Cerebellar cortex (tissue), 1 donor: ENCODE results near the gene ASB7.
"Not testable (repeated sequence)": the region's sequence is repeated elsewhere in the genome, so short reads cannot be mapped to it uniquely, and the experiment has no call there.

Experiments used
- DNase-seq: peaks from one replicate; pipeline ENCODE4 v3.0.0-alpha.2; 2015; ENCODE audit warnings: low spot score

The ASB7 gene

GRCh38 chr15:100602064-100602822, at the start of gene ASB7, which contains the start of gene LINS1:
ASB7 (plus strand) TSS chr15:100602589; CDS start chr15:100612217, 9,628 bp downstream.
LINS1 (minus strand) TSS chr15:100602184; CDS start chr15:100580842, 21,342 bp downstream.
- peak; percentile 100 for DNase-seq

GRCh38 chr15:100553468-100553867, 48.9 kb upstream of the ASB7 start:
- no peak for DNase-seq

GRCh38 chr15:100558771-100559254, 43.6 kb upstream of the ASB7 start:
- no peak for DNase-seq

- DNase-seq = no peak
These were observed 43.1 kb upstream of the ASB7 start for GRCh38 chr15:100559330-100559729.

- DNase-seq = no peak
These were observed 42.1 kb upstream of the ASB7 start for GRCh38 chr15:100560323-100560722.

- no peak for DNase-seq
These were observed 36.8 kb upstream of the ASB7 start for GRCh38 chr15:100565591-100565990.

GRCh38 chr15:100566850-100567628, 35.4 kb upstream of the ASB7 start:
- DNase-seq = no peak

- no peak for DNase-seq
These were observed 33.0 kb upstream of the ASB7 start for GRCh38 chr15:100569391-100569790.

GRCh38 chr15:100570275-100570674, 32.1 kb upstream of the ASB7 start:
- no peak for DNase-seq

- no peak for DNase-seq
These were observed 31.6 kb upstream of the ASB7 start for GRCh38 chr15:100570735-100571313.

- no peak for DNase-seq
These were observed 30.7 kb upstream of the ASB7 start for GRCh38 chr15:100571592-100572167.

GRCh38 chr15:100572362-100572983, 29.9 kb upstream of the ASB7 start:
- peak; percentile 31 for DNase-seq

- no peak for DNase-seq
These were observed 28.9 kb upstream of the ASB7 start for GRCh38 chr15:100573526-100573925.

- DNase-seq = no peak
These were observed 22.0 kb upstream of the ASB7 start for GRCh38 chr15:100580414-100580813.

GRCh38 chr15:100588638-100589242, 13.6 kb upstream of the ASB7 start:
- DNase-seq = no peak

- DNase-seq = not testable (repeated sequence)
These were observed 11.2 kb upstream of the ASB7 start for GRCh38 chr15:100591163-100591562.

- DNase-seq = no peak
These were observed 10.6 kb upstream of the ASB7 start for GRCh38 chr15:100591835-100592234.

- DNase-seq = no peak
These were observed 9.5 kb upstream of the ASB7 start for GRCh38 chr15:100592898-100593297.

- no peak for DNase-seq
These were observed 9.0 kb upstream of the ASB7 start for GRCh38 chr15:100593431-100593830.

- no peak for DNase-seq
These were observed 6.4 kb upstream of the ASB7 start for GRCh38 chr15:100595964-100596363.

GRCh38 chr15:100596792-100597191, 5.6 kb upstream of the ASB7 start:
- no peak for DNase-seq
